HG02759 (cell line): Measurements from ENCODE around the gene PRPSAP1.
"Not testable (repeated sequence)": the region's sequence is repeated elsewhere in the genome, so short reads cannot be mapped to it uniquely, and the experiment has no call there.

Experiments used
- ATAC-seq: cut with Tn5 transposase; IDR thresholded peaks from one replicate; pipeline ENCODE4 v1.9.1; 2021; ENCODE audit warnings: mild to moderate bottlenecking, moderate library complexity; ENCODE audit not compliant: unreplicated experiment

Gene PRPSAP1

DNA sequence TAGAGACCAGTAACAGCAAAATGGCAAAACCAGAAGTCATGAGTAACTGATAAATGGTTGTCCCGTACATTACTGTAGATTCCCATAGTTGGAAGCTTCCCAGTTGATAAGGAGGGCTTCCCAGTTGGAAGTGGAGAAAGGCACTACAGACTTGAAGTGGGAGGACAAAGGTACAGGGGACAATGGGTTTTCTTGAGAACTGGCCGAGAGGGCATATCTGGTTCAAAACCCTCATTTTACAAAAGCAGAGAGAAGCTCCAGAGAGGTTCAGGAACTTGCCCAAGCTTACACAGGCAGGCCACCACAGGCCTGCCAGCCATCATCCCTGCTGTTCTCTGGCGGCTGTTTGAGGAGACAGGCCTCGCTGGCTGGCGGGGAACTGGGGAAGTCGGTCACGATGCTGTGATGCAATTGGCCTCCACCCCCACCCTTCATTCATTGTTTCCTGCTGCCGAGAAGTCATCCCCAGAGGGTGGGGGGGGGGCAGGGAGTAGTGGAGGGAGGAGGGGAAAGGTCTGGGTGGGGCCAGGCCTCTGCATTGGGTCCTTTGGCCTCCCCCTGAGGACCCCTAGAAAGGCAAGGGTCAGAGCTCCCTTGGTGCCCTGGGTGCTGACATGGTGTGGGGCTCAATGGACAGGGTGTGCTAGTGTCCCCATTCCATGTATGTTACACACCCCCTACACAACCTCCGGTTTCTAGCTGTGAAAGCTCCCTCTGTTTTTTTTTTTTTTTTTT lies 85.5 kb downstream of the PRPSAP1 start:
- ATAC-seq = no peak

DNA sequence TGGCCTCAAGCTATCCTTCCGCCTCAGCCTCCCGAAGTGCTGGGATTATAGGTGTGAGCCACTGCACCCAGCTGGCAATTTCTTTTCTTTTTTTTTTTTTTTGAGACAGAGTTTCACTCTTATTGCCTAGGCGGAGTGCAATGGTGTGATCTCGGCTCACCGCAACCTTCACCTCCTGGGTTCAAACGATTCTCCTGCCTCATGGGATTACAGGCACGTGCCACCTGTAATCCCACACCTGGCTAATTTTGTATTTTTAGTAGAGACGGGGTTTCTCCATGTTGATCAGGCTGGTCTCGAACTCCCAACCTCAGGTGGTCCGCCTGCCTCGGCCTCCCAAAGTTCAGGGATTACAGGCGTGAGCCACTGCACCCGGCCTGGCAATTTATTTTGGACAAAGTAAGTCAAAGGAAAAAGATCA lies 86.1 kb downstream of the PRPSAP1 start:
- not testable (repeated sequence) for ATAC-seq

- no peak for ATAC-seq
Measured at GRCh38 chr17:76267051-76267576, 86.6 kb downstream of the PRPSAP1 start.

GRCh38 chr17:76266244-76266938 lies 87.3 kb downstream of the PRPSAP1 start:
- ATAC-seq = no peak

DNA sequence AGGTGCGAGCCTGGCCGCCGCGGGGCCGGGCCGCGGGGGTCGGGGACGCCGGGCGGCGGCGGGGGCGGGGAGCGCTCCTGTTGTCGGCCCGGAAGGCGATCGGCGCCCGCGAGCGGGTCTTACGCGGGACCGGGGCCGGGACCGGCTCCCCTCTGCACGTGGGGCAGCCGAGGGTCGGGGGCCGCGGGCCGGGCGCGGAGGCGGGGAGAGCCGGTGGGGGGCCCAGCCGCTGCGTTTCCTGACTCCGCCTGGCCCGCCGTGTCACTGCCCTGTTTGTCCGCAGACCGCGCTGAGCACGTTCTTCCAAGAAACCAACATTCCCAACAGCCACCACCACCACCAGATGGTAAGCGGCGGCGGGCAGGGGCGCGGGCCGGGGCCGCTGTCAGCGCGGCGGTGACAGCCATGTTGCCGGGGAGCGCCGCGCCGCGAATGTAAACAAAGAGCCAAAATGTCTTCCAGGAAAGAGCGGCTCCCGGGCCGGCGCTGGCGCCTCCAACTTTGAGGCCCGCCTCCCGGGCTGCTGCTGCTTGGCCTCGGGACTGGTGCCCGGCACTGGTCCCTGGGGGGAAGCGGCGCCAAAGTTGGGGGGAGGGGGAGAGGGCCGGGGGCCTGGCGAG lies 88.0 kb downstream of the PRPSAP1 start:
- peak; percentile 0 for ATAC-seq

- ATAC-seq = peak; percentile 75
Measured at GRCh38 chr17:76264755-76265623, 88.7 kb downstream of the PRPSAP1 start, which contains the start of gene UBALD2. Gene UBALD2, plus strand, starts transcription at chr17:76265348. Its CDS starts 158 bp downstream, at chr17:76265506.

DNA sequence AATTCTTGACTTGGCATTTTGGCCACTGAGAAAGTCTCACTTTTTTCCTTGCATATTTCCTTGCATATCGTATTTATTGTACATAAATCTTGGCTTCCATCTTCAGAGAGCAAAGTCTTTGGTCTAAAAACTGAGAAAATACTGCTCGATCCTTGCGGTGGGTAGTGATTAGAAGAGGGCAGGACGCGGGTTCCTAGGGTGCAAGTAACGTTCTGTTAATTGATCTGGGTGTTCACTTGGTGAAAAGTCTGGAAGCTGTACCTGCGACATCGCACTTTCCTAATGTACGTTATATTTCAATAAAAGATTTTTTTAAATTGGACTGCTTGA lies 89.3 kb downstream of the PRPSAP1 start:
- ATAC-seq = no peak

- ATAC-seq = no peak
Measured at GRCh38 chr17:76263896-76264295, 89.8 kb downstream of the PRPSAP1 start.

DNA sequence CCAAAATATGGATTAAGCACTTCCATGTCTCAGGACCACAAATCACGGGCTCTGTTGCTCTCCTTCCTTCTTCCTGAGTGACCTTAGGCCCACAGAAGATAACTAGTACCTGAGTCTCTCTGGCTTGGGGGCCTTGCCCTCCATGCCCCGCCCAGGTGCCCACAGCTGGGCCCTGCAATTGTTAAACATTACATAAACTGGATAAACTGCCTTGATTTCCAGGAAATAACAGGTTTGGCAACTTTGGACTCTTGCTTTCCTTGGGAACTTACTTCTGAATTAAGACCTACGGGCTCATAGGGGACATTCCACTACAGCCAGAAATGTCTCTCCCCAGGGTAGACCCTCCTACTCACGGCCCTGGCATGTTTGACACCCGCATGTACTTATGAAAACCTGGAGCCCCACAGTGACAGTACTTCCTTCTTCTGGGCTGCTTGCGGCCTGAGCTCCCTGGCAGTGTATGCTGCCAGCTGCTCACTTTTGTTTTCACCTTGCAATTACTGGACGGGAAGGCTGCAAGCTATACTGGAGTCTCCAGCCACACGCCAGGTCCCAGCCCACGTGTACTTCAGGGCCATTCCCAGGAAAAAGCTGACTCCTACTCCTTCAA lies 90.9 kb downstream of the PRPSAP1 start:
- ATAC-seq = no peak

DNA sequence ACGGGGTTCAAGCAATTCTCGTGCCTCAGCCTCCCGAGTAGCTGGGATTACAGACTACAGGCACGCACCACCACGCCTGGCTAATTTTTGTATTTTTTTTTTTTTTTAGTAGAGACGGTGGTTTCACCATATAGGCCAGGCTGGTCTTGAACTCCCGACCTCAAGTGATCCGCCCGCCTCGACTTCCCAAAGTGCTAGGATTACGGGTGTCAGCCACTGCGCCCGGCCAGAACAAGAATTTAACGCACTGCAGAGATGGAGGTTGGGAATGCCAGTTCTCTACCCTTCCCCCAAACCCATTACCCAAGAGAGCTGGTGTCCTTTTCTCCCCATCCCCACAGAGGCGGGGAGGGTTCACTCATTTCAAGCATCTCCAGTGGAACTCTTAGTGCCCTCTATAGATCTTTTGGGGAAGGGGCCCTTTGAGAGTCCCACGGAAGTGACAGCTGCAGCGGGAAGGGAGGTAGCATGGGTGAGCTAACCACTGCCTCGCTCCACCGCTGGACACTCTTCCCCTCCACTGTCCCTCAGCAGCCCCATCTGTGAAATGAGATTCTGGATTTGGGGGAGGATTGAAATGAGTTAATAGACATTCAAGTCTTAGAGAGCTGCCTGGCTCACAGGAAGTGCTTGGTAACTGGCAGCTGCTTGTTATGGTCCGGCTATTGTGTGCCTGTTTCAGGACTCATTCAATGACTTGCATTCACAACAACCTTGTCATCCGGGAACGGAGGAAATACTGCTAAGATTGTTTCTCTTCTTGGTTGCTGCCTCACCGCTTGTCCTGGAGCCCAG lies 92.1 kb downstream of the PRPSAP1 start:
- ATAC-seq = no peak

GRCh38 chr17:76260669-76261068 lies 93.0 kb downstream of the PRPSAP1 start:
- ATAC-seq = no peak

DNA sequence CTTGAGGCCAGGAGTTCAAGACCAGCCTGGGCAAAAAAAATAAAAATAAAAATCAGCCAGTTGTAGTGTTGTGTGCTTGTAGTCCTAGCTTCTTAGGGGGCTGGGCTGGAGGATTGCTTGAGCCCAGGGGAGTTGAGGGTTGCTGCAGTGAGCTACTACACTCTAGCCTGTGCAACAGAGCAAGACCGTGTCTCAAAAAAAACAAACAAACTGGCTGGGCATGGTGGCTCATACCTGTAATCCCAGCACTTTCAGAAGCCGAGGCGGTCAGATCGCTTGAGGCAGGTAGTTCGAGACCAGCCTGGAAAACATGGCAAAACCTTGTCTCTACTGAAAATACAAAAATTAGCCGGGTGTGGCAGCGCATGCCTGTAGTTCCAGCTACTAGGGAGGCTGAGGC lies 93.5 kb downstream of the PRPSAP1 start:
- no peak for ATAC-seq
